Measurements from ENCODE around the gene MAGI2.

MAGI2 gene

GRCh38 chr7:78395298-78396036 lies 1058.0 kb downstream of the MAGI2 start:
- no peak for FAIRE-seq

- FAIRE-seq, result peak; percentile 5
Observed at GRCh38 chr7:78389022-78389421, 1064.4 kb downstream of the MAGI2 start.

- no peak for FAIRE-seq
Observed at GRCh38 chr7:78386520-78386919, 1066.9 kb downstream of the MAGI2 start.

GRCh38 chr7:78383096-78383880 lies 1070.2 kb downstream of the MAGI2 start:
- FAIRE-seq, result no peak

GRCh38 chr7:78379148-78379547 lies 1074.3 kb downstream of the MAGI2 start:
- FAIRE-seq, result no peak

GRCh38 chr7:78377532-78377931 lies 1075.9 kb downstream of the MAGI2 start:
- FAIRE-seq, result no peak

GRCh38 chr7:78370936-78371335 lies 1082.5 kb downstream of the MAGI2 start:
- no peak for FAIRE-seq

GRCh38 chr7:78368771-78369170 lies 1084.7 kb downstream of the MAGI2 start:
- no peak for FAIRE-seq

GRCh38 chr7:78367280-78367773 lies 1086.1 kb downstream of the MAGI2 start:
- no peak for FAIRE-seq

GRCh38 chr7:78363866-78364265 lies 1089.6 kb downstream of the MAGI2 start:
- FAIRE-seq, result no peak

GRCh38 chr7:78359836-78360235 lies 1093.6 kb downstream of the MAGI2 start:
- FAIRE-seq, result no peak

- no peak for FAIRE-seq
Observed at GRCh38 chr7:78357709-78358108, 1095.8 kb downstream of the MAGI2 start.

GRCh38 chr7:78355834-78356233 lies 1097.6 kb downstream of the MAGI2 start:
- no peak for FAIRE-seq

- no peak for FAIRE-seq
Observed at GRCh38 chr7:78350926-78351325, 1102.5 kb downstream of the MAGI2 start.

GRCh38 chr7:78350391-78350790 lies 1103.1 kb downstream of the MAGI2 start:
- FAIRE-seq, result no peak

GRCh38 chr7:78346827-78347226 lies 1106.6 kb downstream of the MAGI2 start:
- FAIRE-seq, result no peak

GRCh38 chr7:78345979-78346378 lies 1107.5 kb downstream of the MAGI2 start:
- no peak for FAIRE-seq

GRCh38 chr7:78345293-78345911 lies 1108.1 kb downstream of the MAGI2 start:
- no peak for FAIRE-seq

GRCh38 chr7:78334426-78334825 lies 1119.0 kb downstream of the MAGI2 start:
- no peak for FAIRE-seq

- no peak for FAIRE-seq
Observed at GRCh38 chr7:78333530-78334425, 1119.7 kb downstream of the MAGI2 start.

- FAIRE-seq, result no peak
Observed at GRCh38 chr7:78329001-78329655, 1124.3 kb downstream of the MAGI2 start.

GRCh38 chr7:78327718-78328117 lies 1125.7 kb downstream of the MAGI2 start:
- no peak for FAIRE-seq

Data from colon (tissue), 2 donors.